Measurements from ENCODE around the gene TBC1D17. TPM values are rescaled to one million over a fixed set of nuclear protein-coding genes. Genes with fewer than 3 reads are reported as not detected.

The TBC1D17 gene
- total RNA-seq, 1 experiment from 2014 or later = 17.8 TPM

GRCh38 chr19:49875857-49876421, 1.6 kb upstream of the TBC1D17 start:
- peak; percentile 34 for DNase-seq
- Histone ChIP-seq H3K4me1 (ENCODE audit: insufficient read depth, low read length) (peaks cover 26% of the 10 kb centered on the region), H3K79me2 (ENCODE audit: low read length) (peaks cover 41% of the 10 kb centered on the region), H3K27ac (ENCODE audit: low read length) (peak overlapping the region; percentile 91), H3K9me2 (replicated peaks; ENCODE audit: low read length) (no peaks in the 10 kb centered on the region), H3K9me3 (ENCODE audit: low read length) (no peaks in the 10 kb centered on the region), H3K4me3 (ENCODE audit: low read length) (peak overlapping the region; percentile 93), H2AFZ (ENCODE audit: low read length) (peak overlapping the region; percentile 80), H3K36me3 (ENCODE audit: low read depth, low read length) (0 out of 2 replicates have a peak, but pooled peaks cover 12% of the 10 kb centered on the region), H3K27me3 (ENCODE audit: low read length) (no peaks in the 10 kb centered on the region), H3K4me2 (ENCODE audit: low read length) (peak overlapping the region; percentile 98), H3F3A (ENCODE audit: low read length, unreplicated experiment) (no peaks in the 10 kb centered on the region), H3K9ac (ENCODE audit: low read length) (peak overlapping the region; percentile 98), H4K20me1 (ENCODE audit: low read length) (no peaks in the 10 kb centered on the region)
- ChIA-PET CTCF (no interaction called here), POLR2A (ENCODE audit: unreplicated experiment) (interaction anchor here (0.6 kb wide), 1 partner anchor 36 kb away, joined by 31 read pairs; no protein-coding TSS in a partner anchor)
- BruUV-seq (replicated peaks) = no TSS peak
- intact Hi-C loops (cut with micrococcal nuclease) = loop anchor here (5.0 kb wide), 1 partner anchor 199 kb away; the partner anchor contains the start of gene PRMT1
- 0 out of 2 replicates have a peak, but pooled peaks have one; percentile 6 for ATAC-seq
- TF ChIP-seq EZH2 (IDR thresholded peaks at IDR 0.05; ENCODE audit: low read length, unreplicated experiment) (no peak), CTCF (conservative IDR thresholded peaks at IDR 0.05; ENCODE audit: low read depth, low read length) (no peak), EZH2phosphoT487 (IDR thresholded peaks at IDR 0.05; ENCODE audit: borderline replicate concordance, low read length) (no peak)

DNA sequence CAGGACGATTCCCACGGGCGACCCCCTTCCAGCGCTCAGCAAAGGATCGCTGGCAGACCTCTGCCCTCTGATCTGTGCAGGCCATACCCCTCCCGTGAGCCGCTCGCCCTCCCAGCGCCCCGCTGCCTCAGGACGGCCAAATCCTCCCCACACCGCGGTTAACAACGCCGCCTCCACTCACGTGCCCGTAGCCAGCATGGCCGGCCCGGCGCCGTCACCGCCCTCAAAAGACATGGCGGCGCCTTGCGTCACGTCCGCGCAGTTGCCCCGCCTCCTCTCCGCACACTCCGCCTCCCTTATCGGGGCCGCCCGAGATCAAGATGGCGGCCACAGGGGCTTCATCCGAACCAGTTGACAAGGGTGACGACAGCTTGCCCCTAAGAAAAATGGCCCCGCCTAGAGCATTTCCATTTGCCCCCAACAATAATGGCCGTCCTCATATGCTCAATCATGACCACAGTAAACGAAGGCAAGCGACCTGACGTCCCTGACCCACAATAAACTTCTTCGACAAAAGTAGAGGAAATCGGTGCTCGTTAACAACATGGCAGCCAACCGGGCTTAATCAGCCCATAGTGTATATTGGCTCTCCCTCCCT, 981 bp upstream of the TBC1D17 start:
- ChIA-PET POLR2A (ENCODE audit: unreplicated experiment) (interaction anchor here (0.6 kb wide), 1 partner anchor 36 kb away, joined by 31 read pairs; no protein-coding TSS in a partner anchor), CTCF (interaction anchor here (0.9 kb wide), 1 partner anchor 11 kb away, joined by 3 read pairs; no protein-coding TSS in a partner anchor)
- Histone ChIP-seq H3K4me1 (ENCODE audit: insufficient read depth, low read length) (peaks cover 26% of the 10 kb centered on the region), H3F3A (ENCODE audit: low read length, unreplicated experiment) (no peaks in the 10 kb centered on the region), H3K4me3 (ENCODE audit: low read length) (peak overlapping the region; percentile 93), H4K20me1 (ENCODE audit: low read length) (no peaks in the 10 kb centered on the region), H3K36me3 (ENCODE audit: low read depth, low read length) (peaks cover 10% of the 10 kb centered on the region; the same call in 1 of the 2 replicates), H2AFZ (ENCODE audit: low read length) (peak overlapping the region; percentile 80), H3K27ac (ENCODE audit: low read length) (peak overlapping the region; percentile 91), H3K9ac (ENCODE audit: low read length) (peak overlapping the region; percentile 98), H3K27me3 (ENCODE audit: low read length) (no peaks in the 10 kb centered on the region), H3K4me2 (ENCODE audit: low read length) (peak overlapping the region; percentile 98), H3K9me2 (replicated peaks; ENCODE audit: low read length) (no peaks in the 10 kb centered on the region), H3K79me2 (ENCODE audit: low read length) (peaks cover 41% of the 10 kb centered on the region), H3K9me3 (ENCODE audit: low read length) (no peaks in the 10 kb centered on the region)
- intact Hi-C loops (cut with micrococcal nuclease) = loop anchor here (1.0 to 5.0 kb wide), 3 partner anchors 7 to 199 kb away; partner anchors contain the start of gene PRMT1
- TF ChIP-seq EZH2phosphoT487 (IDR thresholded peaks at IDR 0.05; ENCODE audit: borderline replicate concordance, low read length) = no peak
- TF ChIP-seq CTCF (conservative IDR thresholded peaks at IDR 0.05; ENCODE audit: low read depth, low read length) = no peak
- TF ChIP-seq EZH2 (IDR thresholded peaks at IDR 0.05; ENCODE audit: low read length, unreplicated experiment) = no peak
- ATAC-seq = peak; percentile 56
- DNase-seq = peak; percentile 99
- BruUV-seq (replicated peaks) = no TSS peak

Measured in PC-3 (cell line).